HG03378 (cell line): ENCODE measurements around the gene SLAIN1.

Experiments used
- ATAC-seq: cut with Tn5 transposase; IDR thresholded peaks from one replicate; pipeline ENCODE4 v1.9.1; 2021; ENCODE audit warnings: mild to moderate bottlenecking, moderate library complexity; ENCODE audit not compliant: unreplicated experiment

SLAIN1 gene

DNA sequence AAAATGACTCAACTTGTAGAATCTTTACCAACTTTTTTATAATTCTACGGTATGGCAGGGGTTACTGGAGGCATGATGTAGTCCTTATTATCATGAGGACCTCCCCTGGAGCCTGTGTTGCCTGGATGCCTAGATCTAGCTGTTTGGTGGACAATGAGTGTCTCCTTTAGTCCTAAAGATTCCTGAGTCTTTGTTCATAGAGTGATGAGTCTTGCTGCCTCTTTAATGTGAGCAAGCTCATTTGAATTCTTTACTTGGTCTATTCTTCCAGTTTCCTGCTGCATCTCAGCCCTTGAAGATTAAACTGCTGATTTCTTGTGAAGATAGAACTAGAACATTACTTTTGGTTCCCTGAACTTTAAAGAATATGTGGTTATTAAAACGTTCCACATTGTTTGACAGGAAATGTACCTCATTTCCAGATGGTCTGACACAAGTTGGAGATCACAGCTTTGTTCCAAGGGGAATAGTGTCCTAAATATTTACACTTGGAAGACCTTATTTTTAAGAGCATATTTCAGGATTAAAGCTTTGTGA is 51.9 kb downstream of the SLAIN1 start:
- no peak for ATAC-seq

DNA sequence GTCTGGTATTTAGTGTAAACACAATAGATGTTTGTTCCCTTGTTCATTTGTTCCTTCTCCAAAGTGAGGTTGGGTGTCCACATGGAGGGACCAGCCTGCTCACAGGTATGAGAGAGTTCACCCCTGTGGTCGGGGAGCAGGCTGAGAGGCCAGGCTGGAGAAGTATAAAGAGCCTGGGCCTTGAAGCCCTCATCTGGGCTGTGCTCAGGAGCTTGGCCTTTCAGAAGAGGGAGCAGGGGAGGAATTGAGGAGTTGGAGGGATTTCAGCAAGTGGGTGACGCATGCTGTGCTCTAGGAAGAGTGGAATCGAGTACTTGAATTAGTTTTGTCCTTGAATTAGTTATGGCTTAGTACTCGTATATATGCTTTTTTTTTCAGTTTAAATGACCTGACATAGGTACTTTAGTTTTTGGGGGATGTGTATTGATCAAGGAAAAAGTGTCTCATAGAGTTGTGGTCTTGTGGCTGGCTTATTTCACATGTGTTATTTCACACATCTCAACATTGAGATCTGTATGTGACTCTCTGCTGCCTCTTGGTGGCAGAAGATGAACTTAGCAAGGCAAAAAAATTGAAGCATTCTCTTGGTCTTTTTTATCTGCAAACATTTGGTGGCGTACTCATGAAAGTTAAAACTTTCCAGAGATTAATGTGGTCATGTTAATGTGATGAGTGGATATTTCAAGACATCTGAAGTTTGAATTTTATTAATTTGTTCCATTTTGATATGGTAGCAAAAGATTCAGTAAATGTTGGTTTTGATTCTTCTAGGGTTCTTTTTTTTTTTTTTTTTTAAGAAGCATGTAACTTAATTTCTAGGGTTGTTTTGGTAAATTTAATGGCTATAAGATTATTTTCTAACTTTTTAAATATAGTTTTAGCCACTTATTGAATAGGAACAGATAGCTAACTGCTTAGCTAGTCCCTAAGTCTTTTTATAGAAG is 54.3 kb downstream of the SLAIN1 start:
- peak; percentile 88 for ATAC-seq

DNA sequence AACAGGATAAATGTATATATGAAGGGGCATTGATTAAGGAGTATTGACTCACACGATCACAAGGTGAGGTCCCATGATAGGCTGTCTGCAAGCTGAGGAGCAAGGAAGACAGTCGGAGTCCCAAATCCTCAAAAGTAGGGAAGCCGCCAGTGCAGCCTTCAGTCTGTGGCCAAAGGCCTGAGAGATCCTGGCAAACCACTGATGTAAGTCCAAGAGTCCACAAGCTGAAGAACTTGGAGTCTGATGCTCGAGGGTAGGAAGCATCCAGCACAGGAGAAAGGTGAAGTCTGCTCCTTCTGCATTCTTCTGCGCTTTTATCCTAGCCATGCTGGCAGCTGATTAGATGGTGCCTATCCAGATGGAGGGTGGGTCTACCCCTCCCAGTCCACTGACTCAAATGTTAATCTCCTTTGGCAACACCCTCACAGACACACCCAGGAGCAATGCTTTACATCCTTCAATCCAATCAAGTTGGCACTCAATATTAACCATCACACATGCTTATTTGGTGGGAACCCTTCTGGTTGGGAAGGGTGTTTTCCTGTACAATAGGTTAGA is 55.1 kb downstream of the SLAIN1 start:
- no peak for ATAC-seq

DNA sequence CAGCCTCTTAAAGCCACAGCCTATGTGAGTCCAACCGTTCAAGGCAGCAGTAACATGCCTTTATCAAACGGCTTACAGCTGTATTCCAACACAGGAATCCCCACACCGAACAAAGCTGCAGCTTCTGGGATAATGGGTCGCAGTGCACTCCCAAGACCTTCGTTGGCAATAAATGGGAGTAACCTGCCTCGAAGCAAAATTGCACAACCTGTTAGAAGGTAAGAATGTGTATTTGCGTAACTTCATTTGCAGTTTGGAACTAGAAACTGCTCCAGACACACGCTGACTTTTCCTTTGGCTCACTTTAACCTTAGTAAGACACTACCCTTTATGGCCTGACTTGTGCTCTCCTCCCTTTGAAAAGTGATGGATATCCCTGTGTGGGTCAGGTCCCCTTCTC is 63.4 kb downstream of the SLAIN1 start:
- no peak for ATAC-seq

DNA sequence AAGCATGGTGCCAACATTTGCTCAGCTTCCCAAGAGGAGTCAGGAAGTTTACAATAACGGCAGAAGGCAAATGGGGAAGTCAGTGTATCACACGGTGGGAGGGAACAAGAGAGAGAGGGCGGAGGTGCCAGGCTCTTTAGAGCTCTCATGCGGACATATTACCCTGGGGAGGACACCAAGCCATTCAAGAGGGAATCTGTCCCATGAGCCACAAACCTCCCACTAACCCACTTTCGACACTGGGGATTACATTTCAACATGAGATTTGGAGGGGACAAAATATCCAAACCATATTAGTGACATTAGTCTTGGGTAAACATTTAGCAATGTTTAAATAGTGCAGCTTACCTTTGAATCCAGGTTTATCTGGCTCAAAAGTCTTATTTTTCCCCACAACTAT is 69.9 kb downstream of the SLAIN1 start:
- ATAC-seq: no peak

DNA sequence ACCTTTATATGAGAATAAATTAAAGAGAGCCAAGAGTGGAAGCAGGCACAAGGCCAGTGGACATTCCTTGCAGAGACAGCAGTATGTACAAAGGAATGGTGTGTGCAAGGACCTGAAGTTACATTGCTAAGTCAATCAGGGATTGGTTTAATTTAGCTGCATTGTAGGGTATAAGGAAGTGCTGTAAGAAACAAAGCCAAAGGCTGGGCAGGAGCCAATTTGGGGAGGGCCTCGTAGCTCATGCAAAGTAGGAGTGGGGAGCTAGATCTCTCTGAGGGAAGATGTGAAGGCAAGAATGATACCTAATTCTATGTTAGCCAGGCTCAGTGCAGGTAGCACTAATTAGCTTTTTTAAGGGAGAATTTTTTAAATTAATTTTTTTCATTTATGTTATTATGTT is 76.7 kb downstream of the SLAIN1 start:
- no peak for ATAC-seq

DNA sequence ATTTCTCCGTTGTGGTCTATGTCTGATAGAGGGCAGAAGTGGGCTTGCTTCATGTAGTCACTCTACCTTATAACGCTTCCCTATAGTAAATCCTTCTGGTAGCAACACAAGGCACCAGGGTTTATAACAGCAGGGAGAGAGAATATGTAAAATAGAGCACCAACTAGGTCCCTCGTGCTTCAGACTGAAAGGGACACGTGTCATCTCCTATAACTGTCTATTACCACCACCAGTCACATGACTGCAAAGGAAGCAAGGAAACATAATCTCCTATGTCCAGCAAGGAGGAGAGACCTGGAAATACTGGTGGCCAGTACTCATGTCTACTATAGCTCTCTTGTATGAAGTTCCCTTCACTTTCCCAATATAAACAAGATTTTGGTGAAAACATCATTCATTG is 79.2 kb downstream of the SLAIN1 start:
- ATAC-seq: no peak

DNA sequence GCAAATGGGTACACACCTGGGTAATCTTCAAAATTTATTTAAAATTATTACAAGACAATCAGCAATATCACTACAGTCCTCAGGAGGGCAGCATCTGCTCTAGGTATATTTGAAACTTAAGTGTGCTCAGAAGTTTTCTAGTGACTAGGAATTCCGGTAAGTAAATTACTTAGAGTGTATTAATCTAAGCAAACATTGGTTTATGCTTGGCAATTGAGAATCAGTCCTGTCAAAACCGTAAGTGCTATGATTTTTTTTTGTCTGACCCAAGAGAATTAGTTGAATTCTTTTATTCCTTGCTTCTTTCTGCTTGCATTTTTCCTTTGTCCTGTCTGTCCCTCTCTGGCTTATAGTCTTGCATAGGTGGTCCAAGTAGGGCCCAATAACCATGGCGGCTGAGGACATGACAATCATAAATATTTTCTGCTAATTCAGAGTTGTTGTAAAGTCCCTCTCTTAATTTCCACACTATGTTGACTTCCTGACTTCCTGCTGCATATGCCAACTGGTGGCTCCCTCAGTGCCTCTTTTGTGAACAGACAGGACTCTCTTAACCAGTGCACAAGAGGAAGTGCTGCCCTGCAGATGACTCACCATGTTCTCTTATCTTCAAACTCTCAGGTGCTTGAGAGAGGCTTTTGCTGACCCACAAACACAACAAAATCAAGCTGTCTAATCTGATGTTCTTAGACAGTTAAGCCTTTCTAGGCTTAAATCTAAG is 82.2 kb downstream of the SLAIN1 start:
- ATAC-seq: peak; percentile 88

DNA sequence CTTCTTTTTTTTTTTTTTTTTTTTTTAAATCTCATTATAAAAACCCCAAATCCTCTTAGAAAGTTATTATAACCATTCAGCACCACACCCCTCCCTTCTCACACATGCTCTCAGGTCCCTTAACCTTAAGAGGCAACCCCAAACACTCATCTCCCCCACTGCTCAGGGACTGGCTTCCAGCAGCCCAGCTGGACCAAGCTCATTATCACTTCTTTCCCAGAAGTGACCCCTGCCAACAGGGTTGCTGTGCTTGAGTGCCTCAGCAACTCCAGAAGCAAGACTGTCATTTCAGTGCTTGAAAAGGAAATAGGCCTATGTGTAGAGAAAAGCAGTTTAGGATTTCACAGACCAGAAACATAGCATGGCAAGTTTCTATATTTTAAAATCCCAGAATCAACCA is 84.3 kb downstream of the SLAIN1 start:
- ATAC-seq: no peak

DNA sequence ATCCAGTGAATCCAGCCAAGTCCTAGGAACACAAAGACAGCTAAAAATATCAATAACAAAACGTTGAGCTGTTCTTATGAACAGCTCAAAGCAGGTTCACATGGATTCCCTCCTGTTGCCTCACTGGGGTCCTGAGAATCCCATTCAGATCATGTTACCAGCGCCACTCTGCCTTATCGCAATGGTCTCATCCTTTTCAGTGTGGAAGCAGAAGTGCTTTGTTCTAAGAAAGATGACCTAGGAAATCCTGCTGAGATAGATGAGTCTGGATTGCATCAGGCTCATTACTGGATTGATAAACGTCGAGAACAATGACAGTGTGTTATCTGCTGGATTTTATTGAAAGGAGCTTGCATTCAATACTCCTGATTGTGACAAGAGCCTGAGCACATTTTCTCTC is 87.0 kb downstream of the SLAIN1 start:
- ATAC-seq: no peak

DNA sequence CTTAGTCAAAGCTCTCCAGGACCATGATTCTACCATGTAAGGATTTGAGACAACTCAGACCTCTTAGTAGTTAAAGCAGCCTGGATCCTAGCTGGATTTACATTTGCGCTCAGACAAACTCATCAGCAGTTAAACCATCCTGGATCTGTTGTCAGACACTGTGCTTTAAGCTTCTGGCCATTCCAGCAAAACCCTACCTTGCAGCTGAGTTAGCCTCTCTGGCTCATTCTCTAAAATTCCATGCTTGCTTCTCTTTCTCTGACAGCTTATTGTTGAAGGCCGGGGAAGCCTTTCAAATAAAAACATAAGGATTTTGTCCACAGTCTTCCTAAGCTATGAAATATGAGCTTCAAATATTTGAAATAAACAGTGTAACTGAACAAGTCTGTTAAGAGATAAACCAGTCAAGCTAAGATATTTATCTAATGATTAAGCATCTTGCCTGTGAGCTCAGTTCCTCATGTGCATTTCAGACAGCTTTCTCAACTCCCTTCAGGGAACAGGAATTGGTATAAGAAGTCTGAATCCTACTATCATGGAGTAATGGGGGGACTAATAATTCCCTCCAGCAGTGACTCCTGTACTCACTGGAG is 89.3 kb downstream of the SLAIN1 start:
- ATAC-seq: no peak

DNA sequence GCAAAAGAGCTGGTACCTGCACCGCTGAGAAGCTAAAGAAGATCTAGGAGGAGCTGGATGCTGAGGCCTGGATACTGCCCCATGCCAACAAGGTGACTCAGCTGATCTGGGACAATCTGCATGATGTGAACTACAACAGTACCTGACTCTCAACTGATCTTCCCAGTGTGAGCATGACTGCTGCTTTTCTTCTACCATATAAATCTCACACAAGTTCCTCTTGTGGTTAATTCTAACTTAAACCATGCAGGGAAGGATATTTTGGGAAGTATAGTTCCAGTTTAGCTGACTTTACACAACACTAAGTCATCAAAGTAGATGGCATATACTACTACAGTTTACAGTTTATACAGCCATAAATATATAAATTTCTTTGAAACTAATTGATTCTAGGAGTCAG is 91.9 kb downstream of the SLAIN1 start:
- ATAC-seq: no peak

DNA sequence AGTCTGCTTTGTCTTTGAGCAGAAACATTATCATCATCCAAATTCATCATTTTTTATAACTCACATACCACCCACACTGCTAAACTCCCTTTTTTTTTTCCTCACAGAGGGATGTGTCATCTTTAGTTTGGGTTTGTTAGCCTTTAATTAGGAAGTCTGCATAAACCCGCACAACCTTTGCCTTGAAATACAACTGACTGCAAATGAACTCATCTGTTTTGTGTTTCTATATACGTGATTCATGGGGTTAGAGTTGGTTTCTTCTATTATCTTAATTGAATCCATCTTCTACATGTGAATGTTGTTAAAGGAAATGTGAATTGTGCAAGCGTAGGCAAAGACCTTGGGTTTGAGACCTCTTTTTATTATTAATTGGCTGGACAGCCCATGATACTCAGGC is 102.7 kb downstream of the SLAIN1 start:
- no peak for ATAC-seq

DNA sequence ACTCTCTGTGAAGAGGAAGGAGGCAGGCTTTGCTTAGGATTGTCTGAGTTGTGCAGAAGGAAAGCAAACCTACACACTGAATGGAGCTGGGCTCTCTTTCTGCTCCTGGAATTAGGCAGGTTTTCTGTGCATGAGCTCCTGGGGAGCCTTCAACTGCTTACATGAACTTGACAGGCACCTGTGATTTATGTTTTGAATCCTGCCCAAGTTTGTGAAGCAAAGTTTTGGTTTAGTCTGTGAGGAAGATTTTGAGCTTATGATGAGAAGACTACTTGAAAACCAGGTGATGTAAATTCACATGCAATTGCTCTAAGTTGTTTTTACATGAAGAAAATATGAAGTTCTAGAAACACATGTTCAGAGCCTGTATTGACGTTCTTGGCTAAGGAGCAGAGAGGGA is 109.0 kb downstream of the SLAIN1 start:
- no peak for ATAC-seq

DNA sequence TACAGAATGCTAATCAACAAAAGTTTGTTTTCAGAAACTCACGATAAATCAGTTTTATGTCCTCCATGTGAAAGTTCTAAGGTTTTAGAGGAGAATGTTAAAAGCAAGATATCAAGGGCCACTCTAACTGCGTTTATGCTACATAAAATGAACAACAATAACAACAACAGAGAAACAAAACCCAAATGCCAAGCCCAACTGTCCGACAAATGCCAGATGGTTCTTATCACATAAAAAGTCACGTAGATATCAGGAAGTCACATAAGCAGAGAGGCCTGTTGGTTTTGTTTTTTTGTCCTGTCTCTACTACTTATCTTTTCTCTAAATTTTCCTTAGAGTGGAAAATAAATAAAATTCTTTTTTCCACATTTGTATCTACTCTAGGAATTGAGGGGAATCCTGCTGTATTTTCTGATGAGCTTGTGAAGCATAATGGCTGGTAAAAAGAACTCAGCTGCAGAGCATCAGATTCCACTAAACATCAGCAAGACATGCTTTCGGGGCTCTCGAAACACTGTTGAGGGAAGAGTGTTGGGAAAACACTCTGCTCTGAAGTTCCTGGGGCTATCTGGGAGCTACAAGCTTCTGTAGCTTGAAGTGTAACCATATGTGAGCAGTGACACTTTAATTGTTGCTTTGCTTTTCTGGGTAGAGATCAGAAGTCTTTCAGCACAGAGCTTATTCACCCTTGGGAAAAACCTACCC is 110.1 kb downstream of the SLAIN1 start:
- ATAC-seq: no peak

DNA sequence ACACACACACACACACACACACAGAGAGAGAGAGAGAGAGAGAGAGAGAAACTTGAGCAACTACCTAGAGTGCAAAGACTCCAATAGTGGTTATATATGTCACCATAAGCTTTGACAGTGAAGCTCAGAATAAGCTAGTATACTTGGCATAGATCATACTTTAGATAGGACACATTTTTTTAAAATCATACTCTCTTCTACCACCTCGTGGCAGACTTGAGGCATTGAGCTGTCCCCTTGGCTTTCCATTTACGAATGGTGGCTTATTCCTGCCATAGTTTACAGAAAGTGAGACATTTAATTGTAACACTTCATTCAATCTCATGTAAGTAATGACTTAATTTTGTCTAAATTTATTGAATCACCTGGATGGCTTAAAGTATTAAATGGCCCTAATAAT is 112.9 kb downstream of the SLAIN1 start:
- peak; percentile 94 for ATAC-seq

DNA sequence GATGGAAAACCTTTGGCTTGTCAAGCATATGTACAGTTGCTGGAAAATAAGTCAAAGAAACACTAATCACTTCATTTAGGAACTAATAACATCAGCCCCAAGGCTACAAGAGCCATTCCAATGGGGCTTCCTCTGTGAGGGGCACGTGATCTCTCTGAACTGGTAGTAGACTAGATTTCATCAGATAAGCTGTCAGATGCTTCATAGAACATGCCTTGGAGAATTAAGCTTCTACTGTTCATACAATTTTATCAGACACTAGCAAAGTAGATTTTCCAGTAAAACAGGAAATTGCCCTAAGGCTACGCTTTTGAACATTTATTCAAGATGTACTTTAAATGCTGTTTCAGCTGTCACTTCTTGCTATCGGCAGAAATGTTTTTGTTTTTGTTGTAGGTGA is 113.4 kb downstream of the SLAIN1 start:
- no peak for ATAC-seq

DNA sequence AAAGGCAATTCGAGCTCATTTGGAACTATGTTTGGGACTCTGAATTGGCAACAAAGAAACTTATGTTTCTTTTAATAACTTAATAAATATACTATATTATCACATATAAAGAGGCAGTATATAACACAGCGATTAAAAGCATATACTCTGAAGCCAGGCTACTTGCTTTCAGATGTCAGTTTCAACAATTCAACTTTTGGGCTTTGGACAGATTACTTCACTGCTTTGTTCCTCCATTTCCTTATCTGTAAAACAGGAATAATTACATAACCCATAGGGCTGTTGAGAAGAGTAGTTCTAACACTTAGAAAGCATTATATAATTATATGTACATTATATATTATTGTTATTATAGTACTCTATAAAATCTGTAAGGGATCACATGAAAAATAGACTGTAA is 113.9 kb downstream of the SLAIN1 start:
- ATAC-seq: no peak

DNA sequence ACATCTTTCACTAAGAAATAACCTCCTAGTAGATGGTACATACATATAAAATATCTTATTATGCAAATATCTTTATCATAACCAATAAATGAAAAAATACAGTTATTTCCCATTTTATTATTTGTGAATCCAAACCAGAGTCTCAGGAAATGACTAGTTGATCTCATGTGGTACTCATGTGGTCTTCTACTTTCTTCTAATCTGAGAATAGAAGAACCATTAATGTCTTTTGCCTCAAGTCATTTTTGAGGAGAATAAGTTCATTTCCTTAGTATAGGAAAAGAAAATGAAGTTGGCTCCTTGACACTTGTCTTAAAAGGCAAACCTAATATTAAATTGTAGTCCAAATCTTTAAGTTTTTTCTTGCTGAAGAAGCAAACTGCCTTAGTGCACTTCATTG is 114.5 kb downstream of the SLAIN1 start:
- no peak for ATAC-seq
